HepG2 (cell line): ENCODE measurements around the gene POLN. TPM values are rescaled to one million over a fixed set of nuclear protein-coding genes. Genes with fewer than 3 reads are reported as not detected.

Experiments
- ATAC-seq: fragments of 200-7000 bp; cut with Tn5 transposase; 3 replicates; pipeline ENCODE4 v1.9.1; 2020; ENCODE audit warnings: mild to moderate bottlenecking, moderate library complexity
- BruUV-seq: library from RNA; stranded (reverse); fragments of 400-500 nt; replicated peaks from 2 replicates; lab custom pipeline; 2021; lab: Mats Ljungman, UMichigan
- CTCF ChIA-PET: fragments of 300-600 bp; formaldehyde crosslinking; extraction: SDS; loops from one replicate; lab custom pipeline; 2021; ENCODE audit warnings: low total read pairs, inconsistent platforms, low intra/inter-chr PET ratio; lab: Yijun Ruan, JAX
- POLR2A ChIA-PET: fragments of 350-600 bp; sonication (Branson Sonifier 250); formaldehyde crosslinking; loops from one replicate; lab custom pipeline; 2020; ENCODE audit warnings: antibody characterized with exemption, inconsistent platforms; lab: Yijun Ruan, JAX
- DNase-seq: peaks from one replicate; pipeline ENCODE4 v3.0.0-alpha.2; 2015; ENCODE audit warnings: low spot score
- FAIRE-seq: peaks from 3 replicates; lab custom pipeline; 2011; peaks lifted over from hg19 to GRCh38; lab: Jason Lieb, UNC
- H2AFZ ChIP-seq: one replicate; pipeline ENCODE4 v1.6.1; 2011; ENCODE audit warnings: low read length, inconsistent platforms
- H3K27ac ChIP-seq: fragments of 300-600 bp; 3 replicates; pipeline ENCODE4 v1.8.0; 2011; ENCODE audit warnings: mixed run types, mild to moderate bottlenecking, mixed read lengths, low read length, inconsistent platforms; ENCODE audit not compliant: insufficient read depth; ENCODE audit errors: extremely low read length
- H3K27me3 ChIP-seq, 2 experiments: fragments of 200-600 bp in 1 of 2; 2 replicates in 1 of 2; 3 replicates in 1 of 2; pipeline versions ENCODE4 v1.6.0 to v1.8.0; 2011; ENCODE audit warnings: low read length in 2 of 2, mild to moderate bottlenecking in 2 of 2, moderate library complexity in 2 of 2, inconsistent platforms in 1 of 2; ENCODE audit not compliant: insufficient read depth in 2 of 2, control insufficient read depth in 1 of 2
- H3K36me3 ChIP-seq, 2 experiments: fragments of 200-600 bp in 1 of 2; replicated peaks in 1 of 2; 2 replicates in 1 of 2; 3 replicates in 1 of 2; pipeline versions ENCODE4 v1.5.1 to v1.8.0; 2011; ENCODE audit warnings: low read length in 2 of 2, inconsistent platforms in 1 of 2; ENCODE audit not compliant: insufficient read depth in 2 of 2, control insufficient read depth in 1 of 2
- H3K4me1 ChIP-seq: 2 replicates; pipeline ENCODE4 v1.5.1; 2012; ENCODE audit warnings: low read length, inconsistent platforms; ENCODE audit not compliant: insufficient read depth
- H3K4me2 ChIP-seq: 2 replicates; pipeline ENCODE4 v1.6.0; 2011; ENCODE audit warnings: low read depth, low read length, inconsistent platforms
- H3K4me3 ChIP-seq, 3 experiments: fragments of 200-600 bp in 1 of 3; sonication (generic), shearing (Covaris generic) in 1 of 3; replicated peaks in 1 of 3; 2 replicates each; pipeline ENCODE4 v1.5.1; 2011 to 2016; ENCODE audit warnings: low read length in 3 of 3, inconsistent platforms in 2 of 3, low read depth in 2 of 3, mild to moderate bottlenecking in 2 of 3, control low read depth in 1 of 3, mixed read lengths in 1 of 3; ENCODE audit not compliant: insufficient read depth in 1 of 3
- H3K79me2 ChIP-seq: one replicate; pipeline ENCODE4 v1.6.1; 2011; ENCODE audit warnings: low read length, inconsistent platforms; ENCODE audit not compliant: insufficient read depth
- H3K9ac ChIP-seq: 2 replicates; pipeline ENCODE4 v1.6.0; 2011; ENCODE audit warnings: mild to moderate bottlenecking, low read depth, low read length, inconsistent platforms; ENCODE audit not compliant: insufficient read depth
- H3K9me3 ChIP-seq: 2 replicates; pipeline ENCODE4 v1.5.1; 2012; ENCODE audit warnings: mild to moderate bottlenecking, low read length
- H4K20me1 ChIP-seq: 2 replicates; pipeline ENCODE4 v1.6.0; 2011; ENCODE audit warnings: inconsistent platforms, mild to moderate bottlenecking, low read length, moderate library complexity; ENCODE audit not compliant: insufficient read depth
- CC2D1A ChIP-seq: sonication (generic); formaldehyde crosslinking; IDR thresholded peaks from 2 replicates; pipeline ENCODE4 v1.8.1; 2023; ENCODE audit warnings: mild to moderate bottlenecking, missing genetic modification reagents
- HMGXB4 ChIP-seq, 2 experiments: sonication (generic) in 1 of 2; formaldehyde crosslinking in 1 of 2; IDR thresholded peaks; 2 replicates each; pipeline versions ENCODE4 v1.4.0 to v1.6.1; 2018 to 2020; ENCODE audit warnings: missing genetic modification reagents in 2 of 2, borderline replicate concordance in 1 of 2, low read depth in 1 of 2, mild to moderate bottlenecking in 1 of 2, missing biosample characterization in 1 of 2
- HNRNPH1 ChIP-seq: fragments of 200-400 bp; formaldehyde crosslinking; optimal IDR thresholded peaks from 2 replicates; pipeline ENCODE3; 2017; ENCODE audit warnings: mild to moderate bottlenecking, low read depth, low read length
- HNRNPUL1 ChIP-seq: fragments of 200-400 bp; formaldehyde crosslinking; IDR thresholded peaks from 2 replicates; pipeline ENCODE4 v1.6.1; 2017; ENCODE audit warnings: low read depth, mild to moderate bottlenecking, low read length, moderate library complexity
- HOXD1 ChIP-seq: sonication (generic); formaldehyde crosslinking; IDR thresholded peaks from 2 replicates; pipeline ENCODE4 v1.5.0; 2020; ENCODE audit warnings: missing genetic modification reagents
- MBD4 ChIP-seq: IDR thresholded peaks from 2 replicates; pipeline ENCODE4 v1.6.1; 2012; ENCODE audit warnings: low read length, inconsistent platforms, borderline replicate concordance
- NFKBIZ ChIP-seq: IDR thresholded peaks from 2 replicates; pipeline ENCODE4 v1.6.1; 2018; ENCODE audit warnings: missing genetic modification reagents, missing compliant biosample characterization
- NFYC ChIP-seq: IDR thresholded peaks from 2 replicates; pipeline ENCODE4 v1.6.1; 2016; ENCODE audit warnings: missing genetic modification reagents, missing compliant biosample characterization
- RARA ChIP-seq: IDR thresholded peaks from 2 replicates; pipeline ENCODE4 v1.6.1; 2016; ENCODE audit warnings: missing genetic modification reagents, missing compliant biosample characterization
- REPIN1 ChIP-seq: sonication (generic); formaldehyde crosslinking; IDR thresholded peaks from 2 replicates; pipeline ENCODE4 v1.8.0; 2022; ENCODE audit warnings: missing genetic modification reagents, low read depth, mild to moderate bottlenecking, borderline replicate concordance
- THAP9 ChIP-seq: sonication (generic); formaldehyde crosslinking; IDR thresholded peaks from 2 replicates; pipeline ENCODE4; 2020; ENCODE audit warnings: missing genetic modification reagents, mild to moderate bottlenecking, borderline replicate concordance
- ZBTB21 ChIP-seq: sonication (generic); formaldehyde crosslinking; IDR thresholded peaks from 2 replicates; pipeline ENCODE4 v1.4.0; 2020; ENCODE audit warnings: missing genetic modification reagents
- ZFP41 ChIP-seq: sonication (generic); formaldehyde crosslinking; IDR thresholded peaks from 2 replicates; pipeline ENCODE4 v1.4.0; 2020; ENCODE audit warnings: mild to moderate bottlenecking, missing genetic modification reagents, borderline replicate concordance
- ZNF180 ChIP-seq: sonication (generic); formaldehyde crosslinking; IDR thresholded peaks from 2 replicates; pipeline ENCODE4 v1.4.0; 2020; ENCODE audit warnings: low read depth, missing genetic modification reagents, borderline replicate concordance
- ZNF772 ChIP-seq: sonication (generic); formaldehyde crosslinking; IDR thresholded peaks from 2 replicates; pipeline ENCODE4 v1.5.0; 2020; ENCODE audit warnings: mild to moderate bottlenecking, missing genetic modification reagents
- ZNF780A ChIP-seq: sonication (generic); formaldehyde crosslinking; IDR thresholded peaks from 2 replicates; pipeline ENCODE4 v1.8.0; 2022; ENCODE audit warnings: mild to moderate bottlenecking, missing genetic modification reagents, moderate library complexity
- ZNF850 ChIP-seq: sonication (generic); formaldehyde crosslinking; conservative IDR thresholded peaks from 2 replicates; pipeline ENCODE4 v1.9.0; 2021; ENCODE audit warnings: mild to moderate bottlenecking, missing genetic modification reagents
- WGBS: methylation state at CpG from one replicate; pipeline ENCODE4 v1.1.6; 2017; ENCODE audit warnings: low lambda C conversion rate; 5-methylcytosine and 5-hydroxymethylcytosine counted together
- in situ Hi-C: cut with HindIII; loops from 2 replicates; pipeline ENCODE4 v1.10.0; 2017; ENCODE audit warnings: low pct_unique_long_range_greater_than_20kb; ENCODE audit not compliant: extremely low pct_ligation_motif_present
- intact Hi-C: fragments of 100-400 bp; cut with micrococcal nuclease; formaldehyde crosslinking; loops from one replicate; pipeline ENCODE4 v1.10.0; 2022; ENCODE audit not compliant: unreplicated experiment
- polyA plus RNA-seq, 8 experiments: library from polyadenylated mRNA; depleted of rRNA in 3 of 8; stranded (reverse) in 7 of 8; unstranded in 1 of 8; fragments of >200 nt; fragmentation: Illumina TruSeq in 4 of 8; extraction: Trizol in 4 of 8; gene quantifications; 2 replicates each; pipeline versions ENCODE4 v1.2.1 to v1.2.3, GENCODE V29; 2011 to 2016; ENCODE audit warnings: low read depth in 4 of 8, missing spikeins in 1 of 8, mixed read lengths in 1 of 8; ENCODE audit not compliant: insufficient read depth in 1 of 8
- total RNA-seq, 5 experiments: library from RNA; depleted of rRNA; stranded (reverse); fragments of >200 nt; fragmentation: Illumina TruSeq; extraction: Trizol; gene quantifications; 2 replicates each; pipeline ENCODE4 v1.2.3, GENCODE V29; 2016; ENCODE audit warnings: low read depth in 1 of 5
- TF ChIP-seq, protein P1 (sequence below): IDR thresholded peaks from 2 replicates; pipeline ENCODE4 v1.6.1; 2016
- TF ChIP-seq, protein P2 (sequence below): sonication (generic); formaldehyde crosslinking; IDR thresholded peaks from 2 replicates; pipeline ENCODE4 v1.5.1; 2020; ENCODE audit warnings: missing genetic modification reagents, mild to moderate bottlenecking, borderline replicate concordance

Gene POLN
- total and polyA plus RNA-seq, 2 of the 13 experiments (the other 11 are each of a cell fraction or from before 2014, with no cell fraction given): 0.93 to 1.5 TPM

- no peak for TF ChIP-seq NFKBIZ (CRISPR knock-in tag)
- no peak for TF ChIP-seq NFYC (CRISPR knock-in tag)
- TF ChIP-seq HOXD1 (CRISPR knock-in tag): no peak
- no peak for TF ChIP-seq HNRNPUL1
- TF ChIP-seq ZNF780A: no peak
- TF ChIP-seq MBD4: no peak
- TF ChIP-seq ZNF772 (CRISPR knock-in tag): no peak
- TF ChIP-seq ZNF180 (CRISPR knock-in tag): no peak
- no peak for TF ChIP-seq REPIN1 (CRISPR knock-in tag)
- no peak for TF ChIP-seq THAP9 (CRISPR knock-in tag)
- TF ChIP-seq ZNF850 (CRISPR knock-in tag): no peak
- no peak for TF ChIP-seq CC2D1A (CRISPR knock-in tag)
- no peak for TF ChIP-seq HMGXB4 (CRISPR knock-in tag; IDR thresholded peaks at IDR 0.05; ENCODE audit: borderline replicate concordance in 1 of 2, low read depth in 1 of 2)
- TF ChIP-seq HNRNPH1: no peak
- TF ChIP-seq, protein P1, sequence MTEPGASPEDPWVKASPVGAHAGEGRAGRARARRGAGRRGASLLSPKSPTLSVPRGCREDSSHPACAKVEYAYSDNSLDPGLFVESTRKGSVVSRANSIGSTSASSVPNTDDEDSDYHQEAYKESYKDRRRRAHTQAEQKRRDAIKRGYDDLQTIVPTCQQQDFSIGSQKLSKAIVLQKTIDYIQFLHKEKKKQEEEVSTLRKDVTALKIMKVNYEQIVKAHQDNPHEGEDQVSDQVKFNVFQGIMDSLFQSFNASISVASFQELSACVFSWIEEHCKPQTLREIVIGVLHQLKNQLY (CRISPR knock-in tag): no peak
- no peak for TF ChIP-seq RARA
- TF ChIP-seq, protein P2, sequence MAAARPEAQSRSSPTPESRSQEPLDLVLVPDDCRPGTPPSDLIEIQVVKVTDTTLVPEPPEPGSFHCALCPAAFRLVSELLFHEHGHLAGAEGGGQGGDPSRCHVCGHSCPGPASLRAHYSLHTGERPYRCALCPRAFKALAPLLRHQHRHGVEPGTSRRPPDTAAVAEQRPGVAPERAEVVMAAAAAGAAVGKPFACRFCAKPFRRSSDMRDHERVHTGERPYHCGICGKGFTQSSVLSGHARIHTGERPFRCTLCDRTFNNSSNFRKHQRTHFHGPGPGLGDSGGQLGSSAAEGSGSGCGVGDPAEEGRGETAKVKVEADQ: no peak
- no peak for TF ChIP-seq ZBTB21
- TF ChIP-seq ZFP41: no peak
Measured at GRCh38 chr4:2062168-2062807, 179.6 kb downstream of the POLN start.

More at GRCh38 chr4:2062168-2062807, 179.6 kb downstream of the POLN start:
- Histone ChIP-seq H2AFZ (no peak overlapping the region), H3K4me1 (peaks cover 39% of the 10 kb centered on the region), H3K79me2 (no peaks in the 10 kb centered on the region), H3K4me3 (peak overlapping the region in 1 of 3 experiments; percentile 48; a peak in 1 of 6 replicates), H4K20me1 (no peaks in the 10 kb centered on the region), H3K4me2 (peak overlapping the region; percentile 63; the same call in 1 of the 2 replicates), H3K27me3 (peaks cover 0 to 10% of the 10 kb centered on the region in 2 experiments; a peak in 2 of 5 replicates), H3K9me3 (no peaks in the 10 kb centered on the region), H3K9ac (peak overlapping the region; percentile 29; the same call in 1 of the 2 replicates), H3K27ac (no peak overlapping the region), H3K36me3 (no peaks in the 10 kb centered on the region)
- WGBS: 53% methylated on average over 2 of the region's 11 CpGs
- in situ Hi-C loops (no loop called here), intact Hi-C loops (no loop called here)
- no peak for ATAC-seq
- no peak for DNase-seq
- ChIA-PET POLR2A (no interaction called here), CTCF (no interaction called here)
- no TSS peak for BruUV-seq
- no peak for FAIRE-seq
